Mammary epithelial cell (primary cell): ENCODE data around the gene TBC1D14.

ENCODE experiments used
- CTCF ChIP-seq, 2 donors: IDR thresholded peaks in 1 of 2; conservative IDR thresholded peaks in 1 of 2; 2 replicates each; pipeline ENCODE4 v1.5.1; 2011 to 2012; ENCODE audit warnings: inconsistent platforms in 2 of 2, low read length in 2 of 2, mild to moderate bottlenecking in 2 of 2, control low read depth in 1 of 2, low read depth in 1 of 2; ENCODE audit not compliant: insufficient read depth in 1 of 2; ENCODE audit errors: extremely low read depth in 1 of 2
- EZH2 ChIP-seq: IDR thresholded peaks from 2 replicates; pipeline ENCODE4 v1.6.1; 2012; ENCODE audit warnings: low read length, inconsistent platforms, borderline replicate concordance

- TF ChIP-seq CTCF (conservative IDR thresholded peaks at IDR 0.05 in 1 of 2, IDR thresholded peaks at IDR 0.05 in 1 of 2; ENCODE audit: extremely low read depth in 1 of 2, insufficient read depth in 1 of 2, low read depth in 1 of 2, low read length in 2 of 2), result no peak
- TF ChIP-seq EZH2, result no peak
These were observed 78.5 kb downstream of the TBC1D14 start for GRCh38 chr4:6988016-6988715.
